IMR-90 (cell line): Measurements from ENCODE around the gene GIPR. TPM values are rescaled to one million over a fixed set of nuclear protein-coding genes. Genes with fewer than 3 reads are reported as not detected.

Experiments
- ATAC-seq: fragments of 200-7000 bp; cut with Tn5 transposase; 2 replicates; pipeline ENCODE4 v1.9.1; 2020; ENCODE audit warnings: low read depth, mild to moderate bottlenecking, moderate library complexity
- BruUV-seq: library from RNA; stranded (reverse); fragments of 400-500 nt; replicated peaks from 2 replicates; lab custom pipeline; 2021; lab: Mats Ljungman, UMichigan
- CTCF ChIA-PET: fragments of 300-600 bp; formaldehyde crosslinking; extraction: SDS; loops from one replicate; lab custom pipeline; 2021; ENCODE audit warnings: antibody characterized with exemption; lab: Yijun Ruan, JAX
- POLR2A ChIA-PET: fragments of 300-600 bp; sonication (Branson Sonifier 250); formaldehyde crosslinking; loops from one replicate; lab custom pipeline; 2022; ENCODE audit warnings: antibody characterized with exemption; ENCODE audit not compliant: unreplicated experiment; lab: Charles Lee
- DNase-seq: peaks from one replicate; pipeline ENCODE4 v3.0.0; 2013
- H2AFZ ChIP-seq: replicated peaks from 2 replicates; pipeline ENCODE3; 2013; ENCODE audit warnings: low read length, mild to moderate bottlenecking; ENCODE audit not compliant: poor library complexity
- H2AK5ac ChIP-seq: 2 replicates; pipeline ENCODE4 v1.6.1; 2013; ENCODE audit warnings: low read depth, low read length, inconsistent platforms
- H2AK9ac ChIP-seq: replicated peaks from 2 replicates; pipeline ENCODE3; 2013; ENCODE audit warnings: mild to moderate bottlenecking, low read depth, low read length, moderate library complexity; ENCODE audit not compliant: poor library complexity
- H2BK120ac ChIP-seq: 2 replicates; pipeline ENCODE4 v1.6.1; 2013; ENCODE audit warnings: low read depth, low read length, inconsistent platforms
- H2BK15ac ChIP-seq: 3 replicates; pipeline ENCODE4 v1.6.1; 2013; ENCODE audit warnings: low read depth, low read length, inconsistent platforms
- H2BK20ac ChIP-seq: 2 replicates; pipeline ENCODE4 v1.6.1; 2013; ENCODE audit warnings: low read depth, mild to moderate bottlenecking, inconsistent platforms, low read length, moderate library complexity
- H2BK5ac ChIP-seq: 2 replicates; pipeline ENCODE4 v1.6.1; 2013; ENCODE audit warnings: mild to moderate bottlenecking, low read depth, low read length, inconsistent platforms; ENCODE audit not compliant: poor library complexity, severe bottlenecking
- H3K14ac ChIP-seq: replicated peaks from 2 replicates; pipeline ENCODE4 v1.6.1; 2013; ENCODE audit warnings: low read depth, low read length, inconsistent platforms
- H3K18ac ChIP-seq: 2 replicates; pipeline ENCODE4 v1.6.1; 2013; ENCODE audit warnings: low read depth, low read length, control low read depth
- H3K23ac ChIP-seq: 2 replicates; pipeline ENCODE4 v1.6.1; 2013; ENCODE audit warnings: low read depth, low read length, inconsistent platforms
- H3K27ac ChIP-seq: 2 replicates; pipeline ENCODE4 v1.5.1; 2013; ENCODE audit warnings: mild to moderate bottlenecking, control low read depth, low read length; ENCODE audit not compliant: insufficient read depth
- H3K27me3 ChIP-seq: 2 replicates; pipeline ENCODE4 v1.6.1; 2013; ENCODE audit warnings: low read length; ENCODE audit not compliant: control insufficient read depth, insufficient read depth
- H3K36me3 ChIP-seq: 2 replicates; pipeline ENCODE4 v1.6.1; 2013; ENCODE audit warnings: low read length, mixed read lengths; ENCODE audit not compliant: control insufficient read depth, insufficient read depth
- H3K4ac ChIP-seq: 2 replicates; pipeline ENCODE4 v1.6.1; 2013; ENCODE audit warnings: low read depth, low read length, inconsistent platforms
- H3K4me1 ChIP-seq: 2 replicates; pipeline ENCODE4 v1.6.1; 2013; ENCODE audit warnings: low read length, mixed read lengths; ENCODE audit not compliant: control insufficient read depth, insufficient read depth
- H3K4me2 ChIP-seq: 2 replicates; pipeline ENCODE4 v1.6.1; 2013; ENCODE audit warnings: low read depth, mild to moderate bottlenecking, control low read depth, low read length, moderate library complexity
- H3K4me3 ChIP-seq: 2 replicates; pipeline ENCODE4 v1.5.1; 2013; ENCODE audit warnings: low read depth, mild to moderate bottlenecking, control low read depth, low read length, moderate library complexity; ENCODE audit not compliant: insufficient read depth
- H3K56ac ChIP-seq: 2 replicates; pipeline ENCODE4 v1.6.1; 2013; ENCODE audit warnings: low read length, inconsistent platforms; ENCODE audit not compliant: insufficient read depth; ENCODE audit errors: extremely low read depth
- H3K79me1 ChIP-seq, 2 experiments: 2 replicates each; pipeline ENCODE4 v1.6.1; 2013; ENCODE audit warnings: low read length in 2 of 2, inconsistent platforms in 1 of 2, low read depth in 1 of 2
- H3K9ac ChIP-seq: 2 replicates; pipeline ENCODE4 v1.6.1; 2013; ENCODE audit warnings: low read depth, low read length, control low read depth
- H3K9me1 ChIP-seq: 2 replicates; pipeline ENCODE4 v1.6.1; 2013; ENCODE audit warnings: low read length, inconsistent platforms; ENCODE audit not compliant: insufficient read depth
- H3K9me3 ChIP-seq: 2 replicates; pipeline ENCODE4 v1.6.1; 2013; ENCODE audit warnings: low read length; ENCODE audit not compliant: control insufficient read depth, insufficient read depth
- H4K20me1 ChIP-seq: 2 replicates; pipeline ENCODE4 v1.6.1; 2013; ENCODE audit warnings: low read length, inconsistent platforms; ENCODE audit not compliant: insufficient read depth
- H4K5ac ChIP-seq: 2 replicates; pipeline ENCODE4 v1.6.1; 2013; ENCODE audit warnings: mild to moderate bottlenecking, low read depth, low read length, control low read depth
- H4K8ac ChIP-seq, 2 experiments: 2 replicates each; pipeline ENCODE4 v1.6.1; 2013; ENCODE audit warnings: low read depth in 2 of 2, low read length in 2 of 2, control low read depth in 1 of 2, inconsistent platforms in 1 of 2
- H4K91ac ChIP-seq: 2 replicates; pipeline ENCODE4 v1.6.1; 2013; ENCODE audit warnings: low read depth, low read length, inconsistent platforms; ENCODE audit not compliant: insufficient read depth
- CHD1 ChIP-seq: IDR thresholded peaks from 2 replicates; pipeline ENCODE4 v1.6.1; 2012; ENCODE audit warnings: low read depth, low read length, improper control_type of control experiment
- MAZ ChIP-seq: IDR thresholded peaks from 2 replicates; pipeline ENCODE4 v1.6.1; 2012; ENCODE audit warnings: low read depth, mild to moderate bottlenecking, low read length, improper control_type of control experiment, moderate library complexity, borderline replicate concordance
- MXI1 ChIP-seq: IDR thresholded peaks from 2 replicates; pipeline ENCODE4 v1.6.1; 2012; ENCODE audit warnings: low read depth, mild to moderate bottlenecking, low read length, moderate library complexity, borderline replicate concordance
- RCOR1 ChIP-seq: IDR thresholded peaks from 2 replicates; pipeline ENCODE4 v1.6.1; 2012; ENCODE audit warnings: mild to moderate bottlenecking, low read length, improper control_type of control experiment; ENCODE audit not compliant: insufficient replicate concordance
- RFX5 ChIP-seq: IDR thresholded peaks from 2 replicates; pipeline ENCODE4 v1.8.0; 2012; ENCODE audit warnings: low read depth, mild to moderate bottlenecking, low read length, moderate library complexity
- WGBS, 2 experiments: methylation state at CpG; one replicate each; pipeline versions ENCODE4 v1.1.5 to v1.1.7; 2013; ENCODE audit warnings: missing lambda C conversion rate in 2 of 2; ENCODE audit not compliant: insufficient read length in 1 of 2; ENCODE audit errors: extremely low coverage in 2 of 2; 5-methylcytosine and 5-hydroxymethylcytosine counted together
- dilution Hi-C: fragments of 300-500 bp; cut with HindIII; formaldehyde crosslinking; loops from one replicate; pipeline ENCODE4 v1.14.3; 2018; ENCODE audit warnings: low sequenced_read_pairs; ENCODE audit not compliant: unreplicated experiment
- in situ Hi-C: fragments of 300-500 bp; cut with MboI; formaldehyde crosslinking; loops from 3 replicates; pipeline ENCODE4 v1.14.3; 2019; ENCODE audit warnings: low sequenced_read_pairs, inconsistent platforms, mixed read lengths
- intact Hi-C: fragments of 100-400 bp; cut with micrococcal nuclease; formaldehyde crosslinking; loops from 2 replicates; pipeline ENCODE4 v1.10.0; 2022
- polyA plus RNA-seq, 3 experiments: library from polyadenylated mRNA; depleted of rRNA; stranded (reverse); fragments of >200 nt; gene quantifications; 2 replicates each; pipeline ENCODE4 v1.2.3, GENCODE V29; 2012; ENCODE audit warnings: low replicate concordance in 1 of 3
- total RNA-seq: library from RNA; depleted of rRNA; stranded (reverse); fragments of >200 nt; gene quantifications from 2 replicates; pipeline ENCODE4 v1.2.3, GENCODE V29; 2012

The GIPR gene
- total and polyA plus RNA-seq, 2 of the 4 experiments (the other 2 are of a cell fraction) = 0.18 to 1.2 TPM

- H3K4me1 ChIP-seq = peaks cover 18% of the 10 kb centered on the region
- TF ChIP-seq MXI1 = no peak
- TF ChIP-seq RFX5 = no peak
- no peak for TF ChIP-seq CHD1
- no peak for TF ChIP-seq MAZ
- TF ChIP-seq RCOR1 = no peak
- H2BK120ac ChIP-seq = peak within 1 kb of the TSS; percentile 51
- peak within 1 kb of the TSS; percentile 95 for H2AK9ac ChIP-seq
- H2BK5ac ChIP-seq = peak within 1 kb of the TSS; percentile 73
- no peaks in the 10 kb centered on the region for H3K9me3 ChIP-seq
- peak within 1 kb of the TSS; percentile 94 for H2AFZ ChIP-seq
- 3% methylated on average over 8 of the region's 52 CpGs; no CpG with 5 or more reads in 1 of the 2 experiments for whole genome bisulfite sequencing, 2 experiments
- peaks cover 3% of the 10 kb centered on the region; the same call in 1 of the 2 replicates for H4K20me1 ChIP-seq
- intact Hi-C loops (no loop called here), in situ Hi-C loops (no loop called here), dilution Hi-C loops (no loop called here)
- H3K4me2 ChIP-seq = peak within 1 kb of the TSS; percentile 82
- peak within 1 kb of the TSS; percentile 16; the same call in 1 of the 2 replicates for H2BK20ac ChIP-seq
- H3K18ac ChIP-seq = peak within 1 kb of the TSS; percentile 61; the same call in 1 of the 2 replicates
- H4K91ac ChIP-seq = peak within 1 kb of the TSS; percentile 83
- peak within 1 kb of the TSS; percentile 91 for H3K9ac ChIP-seq
- ATAC-seq (peak; percentile 61), DNase-seq (no peak)
- ChIA-PET POLR2A (no interaction called here), CTCF (interaction anchor here (0.6 kb wide), 1 partner anchor 8 kb away, joined by 3 read pairs; no protein-coding TSS in a partner anchor)
- peak within 1 kb of the TSS; percentile 73 for H3K4me3 ChIP-seq
- H3K36me3 ChIP-seq = peaks cover under 1% of the 10 kb centered on the region; the same call in 1 of the 2 replicates
- peak within 1 kb of the TSS; percentile 34; the same call in 1 of the 3 replicates for H2BK15ac ChIP-seq
- peaks cover 14 to 35% of the 10 kb centered on the region in 2 experiments for H3K79me1 ChIP-seq
- no peaks in the 10 kb centered on the region for H3K9me1 ChIP-seq
- peak within 1 kb of the TSS; percentile 93 for H3K14ac ChIP-seq
- H4K8ac ChIP-seq = peak within 1 kb of the TSS; percentile 83 to 89
- peak within 1 kb of the TSS; percentile 70 for H3K56ac ChIP-seq
- H3K27ac ChIP-seq = peak within 1 kb of the TSS; percentile 51
- no peaks in the 10 kb centered on the region for H3K27me3 ChIP-seq
- peak within 1 kb of the TSS; percentile 61 for H3K23ac ChIP-seq
- H2AK5ac ChIP-seq = peak within 1 kb of the TSS; percentile 72
- H3K4ac ChIP-seq = peak within 1 kb of the TSS; percentile 76
- BruUV-seq = no TSS peak
- H4K5ac ChIP-seq = peak within 1 kb of the TSS; percentile 95
These were observed 28.9 kb upstream of the GIPR start, which contains the start of gene EML2 for GRCh38 chr19:45638930-45639729. Gene EML2, minus strand, starts transcription at chr19:45639397. Its CDS starts 21 bp downstream, at chr19:45639376.
